ENCODE data around the gene DSC3. TPM values are rescaled to one million over a fixed set of nuclear protein-coding genes. Genes with fewer than 3 reads are reported as not detected.
"Not testable (repeated sequence)": the region's sequence is repeated elsewhere in the genome, so short reads cannot be mapped to it uniquely, and the experiment has no call there.

The DSC3 gene
- total RNA-seq, 1 donor from 2014 or later, result not detected

DNA sequence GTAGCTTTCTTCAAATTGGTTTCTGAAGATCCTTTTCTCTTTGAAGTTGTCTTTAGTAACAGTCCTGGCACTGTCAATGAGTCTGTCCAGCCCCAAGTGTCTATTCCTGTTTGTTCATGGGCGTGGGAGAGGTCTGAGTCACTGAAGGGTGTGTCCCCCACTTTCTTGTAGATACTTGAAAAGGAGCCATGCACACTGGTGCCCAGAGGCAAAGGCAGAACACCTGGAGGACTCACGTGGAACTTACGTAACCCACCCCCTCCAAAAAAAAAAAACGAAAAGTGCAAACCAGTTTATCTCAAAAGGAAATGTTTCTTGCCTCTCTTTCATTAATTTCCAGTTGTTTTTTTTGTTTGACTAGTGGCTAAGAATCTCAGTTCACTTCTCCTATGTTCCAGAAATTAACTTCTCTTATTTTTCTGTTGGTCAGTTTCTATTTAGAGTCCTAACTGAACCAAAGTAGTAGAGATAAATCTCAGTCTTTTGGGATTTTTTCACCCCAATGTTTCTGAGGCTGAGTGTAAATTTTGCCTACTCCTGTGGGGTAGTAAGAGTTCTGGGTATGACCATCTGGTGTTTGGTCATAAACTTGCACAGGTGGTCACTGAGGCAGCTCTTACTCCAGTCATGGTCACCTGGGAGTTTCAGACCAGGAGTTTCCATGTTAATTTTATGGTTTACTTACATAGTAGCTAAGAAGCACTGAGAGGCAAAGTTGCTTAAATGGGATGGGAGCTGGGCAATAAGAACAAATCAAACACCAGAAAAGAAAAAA is 54.9 kb downstream of the DSC3 start:
- Mint-ChIP-seq H3K27ac (no peak overlapping the region), H3K9me3 (peaks cover 10% of the 10 kb centered on the region), H3K4me3 (ENCODE audit: low read depth) (no peak overlapping the region), H3K4me1 (ENCODE audit: low read depth) (no peaks in the 10 kb centered on the region), H3K27me3 (ENCODE audit: low read depth) (no peaks in the 10 kb centered on the region), H3K36me3 (ENCODE audit: low read depth) (no peaks in the 10 kb centered on the region)
- intact Hi-C loops (cut with micrococcal nuclease), result no loop called here
- DNase-seq (ENCODE audit: low spot score), result no peak

DNA sequence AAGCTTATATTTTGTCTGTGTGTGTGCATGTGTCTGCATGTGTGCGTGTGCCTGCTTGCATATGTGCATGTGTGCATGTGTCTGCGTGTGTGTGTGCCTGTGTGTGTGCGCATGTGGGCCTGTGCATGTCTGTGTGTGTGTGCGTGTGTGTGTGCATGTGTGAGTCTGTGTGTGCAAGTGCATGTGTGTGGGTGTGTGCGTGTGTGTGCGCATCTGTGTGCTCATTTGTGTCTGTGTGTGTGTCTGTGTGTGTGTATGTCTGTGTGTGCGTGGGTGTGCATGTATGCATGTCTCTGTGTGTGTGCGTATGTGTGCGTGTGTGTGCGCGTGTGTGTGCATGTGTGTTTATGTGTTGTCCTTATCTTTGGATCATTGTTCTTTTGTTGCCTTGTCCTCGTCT is 56.8 kb downstream of the DSC3 start:
- Mint-ChIP-seq H3K4me3 (ENCODE audit: low read depth) (no peak overlapping the region), H3K27me3 (ENCODE audit: low read depth) (no peaks in the 10 kb centered on the region), H3K27ac (no peak overlapping the region), H3K36me3 (ENCODE audit: low read depth) (no peaks in the 10 kb centered on the region), H3K9me3 (peaks cover 14% of the 10 kb centered on the region), H3K4me1 (ENCODE audit: low read depth) (no peaks in the 10 kb centered on the region)
- intact Hi-C loops (cut with micrococcal nuclease), result no loop called here
- DNase-seq (ENCODE audit: low spot score), result no peak

DNA sequence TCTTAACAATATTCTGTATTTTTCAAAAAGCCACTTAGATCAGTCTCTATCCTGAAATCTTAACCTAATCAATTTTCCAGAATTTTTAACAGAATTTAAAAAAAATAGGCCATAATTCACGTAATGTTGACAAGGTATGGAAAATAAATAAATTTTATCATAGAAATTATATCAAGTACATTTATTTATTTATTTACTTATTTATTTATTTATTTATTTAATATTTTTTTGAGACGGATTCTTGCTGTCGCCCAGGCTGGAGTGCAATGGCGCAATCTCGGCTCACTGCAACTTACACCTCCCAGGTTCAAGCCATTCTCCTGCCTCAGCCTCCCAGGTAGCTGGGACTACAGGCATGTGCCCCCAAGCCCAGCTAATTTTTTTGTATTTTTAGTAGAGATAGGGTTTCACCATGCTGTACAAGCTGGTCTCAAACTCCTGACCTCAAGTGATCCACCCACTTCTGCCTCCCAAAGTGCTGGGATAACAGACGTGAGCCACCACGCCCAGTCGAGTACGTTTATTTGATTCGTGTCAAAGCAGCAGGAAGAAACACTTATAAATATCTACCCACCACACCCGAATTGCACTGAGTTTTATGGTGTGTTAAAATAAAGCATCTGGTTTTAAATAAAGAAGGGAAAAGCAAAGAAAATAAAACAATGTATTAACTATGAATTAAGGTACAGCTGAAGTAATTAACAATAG is 60.1 kb downstream of the DSC3 start:
- intact Hi-C loops (cut with micrococcal nuclease), result no loop called here
- peaks cover 14% of the 10 kb centered on the region for H3K9me3 Mint-ChIP-seq
- no peak overlapping the region for H3K27ac Mint-ChIP-seq
- no peaks in the 10 kb centered on the region for H3K27me3 Mint-ChIP-seq (ENCODE audit: low read depth)
- H3K36me3 Mint-ChIP-seq (ENCODE audit: low read depth), result no peaks in the 10 kb centered on the region
- no peak for DNase-seq (ENCODE audit: low spot score)
- H3K4me1 Mint-ChIP-seq (ENCODE audit: low read depth), result no peaks in the 10 kb centered on the region
- H3K4me3 Mint-ChIP-seq (ENCODE audit: low read depth), result no peak overlapping the region

DNA sequence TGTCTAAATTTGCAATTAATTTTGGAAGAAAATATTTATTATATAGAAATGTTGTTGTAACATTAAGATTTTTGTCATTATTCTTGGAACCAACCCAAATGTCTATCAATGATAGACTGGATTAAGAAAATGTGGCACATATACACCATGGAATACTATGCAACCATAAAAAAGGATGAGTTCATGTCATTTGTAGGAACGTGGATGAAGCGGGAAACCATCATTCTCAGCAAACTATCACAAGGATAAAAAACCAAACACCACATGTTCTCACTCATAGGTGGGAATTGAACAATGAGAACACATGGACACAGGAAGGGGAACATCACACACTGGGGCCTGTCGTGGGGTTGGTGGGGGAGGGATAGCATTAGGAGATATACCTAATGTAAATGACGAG is 64.5 kb downstream of the DSC3 start:
- H3K4me1 Mint-ChIP-seq (ENCODE audit: low read depth); DNase-seq (ENCODE audit: low spot score); H3K36me3 Mint-ChIP-seq (ENCODE audit: low read depth); H3K4me3 Mint-ChIP-seq (ENCODE audit: low read depth); H3K27me3 Mint-ChIP-seq (ENCODE audit: low read depth); H3K9me3 Mint-ChIP-seq; H3K27ac Mint-ChIP-seq; intact Hi-C loops (cut with micrococcal nuclease): not testable (repeated sequence)

DNA sequence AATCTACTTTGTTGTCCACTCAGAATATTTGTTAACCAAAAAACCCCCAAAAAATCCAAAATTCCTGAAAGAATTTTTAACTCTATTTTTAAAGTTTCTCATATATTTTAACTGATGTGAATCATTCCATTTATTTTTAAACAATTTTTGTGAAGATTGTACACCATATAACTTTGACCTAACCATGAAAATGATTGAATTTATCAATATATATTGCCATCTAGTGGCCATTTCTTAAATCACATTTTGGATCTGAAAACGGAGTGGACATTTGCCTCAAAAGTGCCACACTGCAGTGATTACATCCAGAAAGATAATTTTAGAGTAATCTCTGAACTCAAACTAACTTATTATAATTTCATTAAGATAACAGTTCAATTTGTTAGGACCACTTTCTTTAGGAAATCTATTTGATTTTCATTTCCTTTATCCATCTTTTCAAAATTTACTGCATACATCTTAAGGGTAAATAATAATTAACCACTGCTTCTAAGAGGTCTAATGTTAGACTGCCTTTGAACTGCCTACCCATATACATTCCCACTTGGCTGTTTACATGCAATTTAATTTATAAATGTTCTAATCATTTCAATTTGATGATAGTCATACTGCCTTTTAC is 71.1 kb downstream of the DSC3 start:
- intact Hi-C loops (cut with micrococcal nuclease), result no loop called here
- H3K27ac Mint-ChIP-seq, result no peak overlapping the region
- no peak for DNase-seq (ENCODE audit: low spot score)
- no peaks in the 10 kb centered on the region for H3K9me3 Mint-ChIP-seq
- no peaks in the 10 kb centered on the region for H3K36me3 Mint-ChIP-seq (ENCODE audit: low read depth)
- H3K4me3 Mint-ChIP-seq (ENCODE audit: low read depth), result no peak overlapping the region
- no peaks in the 10 kb centered on the region for H3K4me1 Mint-ChIP-seq (ENCODE audit: low read depth)
- no peaks in the 10 kb centered on the region for H3K27me3 Mint-ChIP-seq (ENCODE audit: low read depth)

DNA sequence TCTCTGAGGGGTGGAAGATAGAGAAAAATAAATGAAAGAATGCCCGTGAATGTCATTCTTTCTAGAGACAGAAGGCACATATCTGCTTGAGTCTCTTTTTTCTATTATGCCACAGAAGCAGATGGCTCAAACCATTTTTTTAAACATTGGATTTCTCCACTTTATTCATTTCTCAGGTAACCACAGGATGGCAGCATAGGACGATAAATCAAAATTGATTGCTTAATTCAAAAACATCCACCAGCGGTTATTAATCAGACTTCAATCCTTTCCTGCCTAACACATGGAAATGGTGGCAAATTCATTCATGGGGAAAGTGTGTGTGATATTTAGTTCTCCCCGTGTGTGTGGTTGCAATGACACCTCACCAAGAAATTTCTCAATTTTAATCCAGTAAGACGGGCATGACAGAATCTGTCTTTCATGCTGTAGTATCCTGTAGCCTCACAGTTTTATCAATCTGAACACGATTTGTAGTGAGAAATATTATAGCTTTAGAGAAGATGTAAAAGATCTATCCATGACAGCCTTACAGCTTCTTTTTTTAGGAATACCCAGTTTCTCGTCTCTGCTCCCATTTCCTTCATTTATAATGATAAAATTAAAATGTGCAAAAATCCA is 72.2 kb downstream of the DSC3 start:
- no peaks in the 10 kb centered on the region for H3K4me1 Mint-ChIP-seq (ENCODE audit: low read depth)
- intact Hi-C loops (cut with micrococcal nuclease), result no loop called here

GRCh38 chr18:30969670-30970170 is 72.8 kb downstream of the DSC3 start:
- H3K4me3 Mint-ChIP-seq (ENCODE audit: low read depth), result no peak overlapping the region
- H3K4me1 Mint-ChIP-seq (ENCODE audit: low read depth), result no peaks in the 10 kb centered on the region
- H3K27me3 Mint-ChIP-seq (ENCODE audit: low read depth), result no peaks in the 10 kb centered on the region
- intact Hi-C loops (cut with micrococcal nuclease), result no loop called here
- no peaks in the 10 kb centered on the region for H3K36me3 Mint-ChIP-seq (ENCODE audit: low read depth)
- H3K27ac Mint-ChIP-seq, result no peak overlapping the region
- no peak for DNase-seq (ENCODE audit: low spot score)
- no peaks in the 10 kb centered on the region for H3K9me3 Mint-ChIP-seq

More for the DNA sequence above, 72.2 kb downstream of the DSC3 start:
- H3K27me3 Mint-ChIP-seq (ENCODE audit: low read depth), result no peaks in the 10 kb centered on the region
- H3K9me3 Mint-ChIP-seq, result no peaks in the 10 kb centered on the region
- no peak overlapping the region for H3K27ac Mint-ChIP-seq
- H3K36me3 Mint-ChIP-seq (ENCODE audit: low read depth), result no peaks in the 10 kb centered on the region
- H3K4me3 Mint-ChIP-seq (ENCODE audit: low read depth), result no peak overlapping the region
- DNase-seq (ENCODE audit: low spot score), result no peak

- no peak overlapping the region for H3K4me3 Mint-ChIP-seq (ENCODE audit: low read depth)
- no peak overlapping the region for H3K27ac Mint-ChIP-seq
- intact Hi-C loops (cut with micrococcal nuclease), result no loop called here
- H3K4me1 Mint-ChIP-seq (ENCODE audit: low read depth), result no peaks in the 10 kb centered on the region
- no peaks in the 10 kb centered on the region for H3K36me3 Mint-ChIP-seq (ENCODE audit: low read depth)
- H3K27me3 Mint-ChIP-seq (ENCODE audit: low read depth), result no peaks in the 10 kb centered on the region
- DNase-seq (ENCODE audit: low spot score), result no peak
- H3K9me3 Mint-ChIP-seq, result no peaks in the 10 kb centered on the region
These were observed 74.8 kb downstream of the DSC3 start for GRCh38 chr18:30967701-30968100.

DNA sequence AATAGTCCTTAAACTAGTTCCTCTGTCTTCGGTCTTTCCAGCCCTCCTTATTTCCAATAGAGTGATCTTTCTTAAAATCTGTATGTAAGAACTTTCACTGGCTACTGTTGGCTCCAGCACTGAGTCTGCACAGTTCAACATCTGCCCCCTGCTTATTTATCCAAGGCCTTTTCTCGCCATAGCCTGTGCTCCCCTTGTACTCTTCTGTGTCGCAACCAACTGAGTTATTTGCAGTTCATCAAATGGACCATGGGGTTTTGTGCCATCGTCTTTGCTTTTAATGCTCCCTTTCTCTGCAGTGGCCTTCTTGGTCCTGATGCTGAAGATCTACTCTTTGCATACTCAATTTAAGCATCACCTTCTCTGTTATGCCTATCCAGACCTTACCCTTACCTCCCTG is 77.3 kb downstream of the DSC3 start:
- no peaks in the 10 kb centered on the region for H3K36me3 Mint-ChIP-seq (ENCODE audit: low read depth)
- H3K4me3 Mint-ChIP-seq (ENCODE audit: low read depth), result no peak overlapping the region
- no peaks in the 10 kb centered on the region for H3K4me1 Mint-ChIP-seq (ENCODE audit: low read depth)
- no peak overlapping the region for H3K27ac Mint-ChIP-seq
- intact Hi-C loops (cut with micrococcal nuclease), result no loop called here
- H3K9me3 Mint-ChIP-seq, result no peaks in the 10 kb centered on the region
- no peak for DNase-seq (ENCODE audit: low spot score)
- H3K27me3 Mint-ChIP-seq (ENCODE audit: low read depth), result no peaks in the 10 kb centered on the region

DNA sequence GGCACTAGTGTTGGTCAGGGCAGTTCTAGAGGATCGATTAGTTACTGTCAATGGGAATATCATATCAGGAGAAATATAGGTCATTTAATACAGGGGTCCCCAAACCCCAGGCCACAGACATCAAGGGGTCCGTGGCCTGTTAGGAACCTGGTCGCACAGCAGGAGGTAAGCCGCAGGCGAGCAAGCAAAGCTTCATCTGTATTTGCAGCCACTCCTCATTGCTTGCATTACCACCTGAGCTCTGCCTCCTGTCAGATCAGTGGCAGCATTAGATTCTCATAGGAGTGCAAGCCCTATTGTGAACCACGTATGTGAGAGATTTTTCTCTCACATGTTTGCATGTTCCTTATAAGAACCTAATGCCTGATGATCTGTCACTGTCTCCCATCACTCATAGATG is 81.9 kb downstream of the DSC3 start:
- no peaks in the 10 kb centered on the region for H3K27me3 Mint-ChIP-seq (ENCODE audit: low read depth)
- no peaks in the 10 kb centered on the region for H3K9me3 Mint-ChIP-seq
- DNase-seq (ENCODE audit: low spot score), result no peak
- H3K36me3 Mint-ChIP-seq (ENCODE audit: low read depth), result no peaks in the 10 kb centered on the region
- no peak overlapping the region for H3K4me3 Mint-ChIP-seq (ENCODE audit: low read depth)
- intact Hi-C loops (cut with micrococcal nuclease), result no loop called here
- no peaks in the 10 kb centered on the region for H3K4me1 Mint-ChIP-seq (ENCODE audit: low read depth)
- no peak overlapping the region for H3K27ac Mint-ChIP-seq

DNA sequence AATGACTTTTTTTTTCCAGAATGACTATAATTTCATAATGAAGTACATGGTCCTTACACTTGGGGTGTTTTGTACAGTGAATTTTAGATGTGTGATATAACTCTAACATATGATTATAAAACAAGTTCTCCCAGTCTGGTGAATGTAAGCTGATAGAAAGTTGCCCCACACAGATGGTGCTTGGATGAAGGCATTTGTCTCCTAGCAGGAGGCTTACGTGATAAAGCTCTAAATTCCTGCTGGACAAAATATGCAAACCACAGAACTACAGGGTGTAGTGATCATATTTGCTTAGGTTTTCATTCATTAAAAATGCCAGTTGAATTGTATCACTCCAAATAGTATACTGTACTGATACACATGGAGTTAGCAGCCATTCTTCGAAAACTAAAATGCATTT is 85.5 kb downstream of the DSC3 start:
- H3K27me3 Mint-ChIP-seq (ENCODE audit: low read depth), result no peaks in the 10 kb centered on the region
- DNase-seq (ENCODE audit: low spot score), result no peak
- H3K27ac Mint-ChIP-seq, result no peak overlapping the region
- H3K4me1 Mint-ChIP-seq (ENCODE audit: low read depth), result no peaks in the 10 kb centered on the region
- H3K36me3 Mint-ChIP-seq (ENCODE audit: low read depth), result no peaks in the 10 kb centered on the region
- no peaks in the 10 kb centered on the region for H3K9me3 Mint-ChIP-seq
- no peak overlapping the region for H3K4me3 Mint-ChIP-seq (ENCODE audit: low read depth)
- intact Hi-C loops (cut with micrococcal nuclease), result no loop called here

DNA sequence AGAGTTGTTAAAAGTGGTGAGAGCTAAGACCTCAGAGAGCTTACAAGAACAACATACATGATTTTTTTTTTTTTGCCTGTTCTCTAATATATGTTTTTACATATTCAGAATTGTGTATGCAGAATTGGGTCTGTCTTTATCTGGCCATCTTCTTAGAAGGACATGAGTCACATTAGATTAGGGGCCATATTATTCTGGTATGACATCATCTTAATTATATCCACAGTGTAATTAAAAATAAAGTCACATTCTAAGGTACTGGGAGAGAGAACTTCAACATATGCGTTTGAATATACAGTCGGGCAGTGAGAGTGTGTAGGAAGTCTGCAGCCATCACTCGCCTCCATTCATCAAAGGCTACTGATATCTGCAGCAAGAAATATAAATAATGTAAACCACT is 88.3 kb downstream of the DSC3 start:
- no peaks in the 10 kb centered on the region for H3K4me1 Mint-ChIP-seq (ENCODE audit: low read depth)
- no peak overlapping the region for H3K27ac Mint-ChIP-seq
- peaks cover 3% of the 10 kb centered on the region for H3K9me3 Mint-ChIP-seq
- no peak for DNase-seq (ENCODE audit: low spot score)
- no peaks in the 10 kb centered on the region for H3K36me3 Mint-ChIP-seq (ENCODE audit: low read depth)
- H3K4me3 Mint-ChIP-seq (ENCODE audit: low read depth), result no peak overlapping the region
- H3K27me3 Mint-ChIP-seq (ENCODE audit: low read depth), result no peaks in the 10 kb centered on the region
- intact Hi-C loops (cut with micrococcal nuclease), result no loop called here

GRCh38 chr18:30945761-30946160 is 96.8 kb downstream of the DSC3 start:
- Mint-ChIP-seq H3K4me3 (ENCODE audit: low read depth) (no peak overlapping the region), H3K27ac (no peak overlapping the region), H3K9me3 (peaks cover 10% of the 10 kb centered on the region), H3K4me1 (ENCODE audit: low read depth) (no peaks in the 10 kb centered on the region), H3K36me3 (ENCODE audit: low read depth) (no peaks in the 10 kb centered on the region), H3K27me3 (ENCODE audit: low read depth) (no peaks in the 10 kb centered on the region)
- no peak for DNase-seq (ENCODE audit: low spot score)
- intact Hi-C loops (cut with micrococcal nuclease), result no loop called here

Data from activated T-helper 2 cell treated with anti-CD3 and anti-CD28 coated beads, Interferon-gamma antibody, Interleukin-2, Interleukin-4, amounts not matched to agents 10 μg/mL and 5 μg/mL and 100 μg/mL, durations not matched to agents 14 hours and 24 hours and 36 hours (primary cell).